ENCODE measurements around the gene SELENOH. TPM values are rescaled to one million over a fixed set of nuclear protein-coding genes. Genes with fewer than 3 reads are reported as not detected.

SELENOH gene
- total and polyA plus RNA-seq, 2 of the 8 experiments (the other 6 are each of a cell fraction or from before 2014, with no cell fraction given): 243 to 264 TPM

DNA sequence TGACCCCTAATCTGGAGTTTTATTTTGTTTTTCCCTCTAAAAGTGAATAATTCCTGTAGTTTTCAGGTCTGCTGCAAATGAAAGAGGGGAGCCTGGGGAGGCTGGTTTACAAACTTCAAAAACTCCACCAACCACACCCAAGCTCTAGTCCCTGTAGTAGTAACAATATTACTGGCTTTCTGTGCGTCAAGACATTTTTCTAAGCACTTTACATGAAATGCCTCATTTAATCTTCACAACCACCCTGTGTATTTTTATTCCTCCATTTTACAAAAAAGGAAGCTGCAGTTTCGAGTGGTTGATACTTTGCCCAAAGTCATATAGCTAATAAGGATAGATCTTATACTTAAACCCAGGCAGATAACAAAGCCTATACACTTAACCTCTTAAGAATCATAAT, 43.8 kb downstream of the SELENOH start:
- no peak overlapping the region for H2BK120ac ChIP-seq (replicated peaks; ENCODE audit: low read depth, low read length)
- no peak for FAIRE-seq
- no peaks in the 10 kb centered on the region for H3K23me2 ChIP-seq (ENCODE audit: low read depth, low read length)
- peaks cover 3% of the 10 kb centered on the region in 2 experiments for H4K20me1 ChIP-seq (replicated peaks in 1 of 2; ENCODE audit: control insufficient read depth in 1 of 2, insufficient read depth in 2 of 2, low read length in 2 of 2)
- ChIA-PET POLR2A (ENCODE audit: partially characterized antibody) (interaction anchor here (0.8 to 14.4 kb wide), 6 partner anchors 7 to 44 kb away, joined by 3 to 329 read pairs (median 4); partner anchors contain the start of genes BTBD18, CTNND1 and SELENOH), CTCF (ENCODE audit: partially characterized antibody) (interaction anchor here (0.8 to 6.1 kb wide), 10 partner anchors 8 to 61 kb away, joined by 3 to 44 read pairs (median 4); partner anchors contain the start of gene CTNND1)
- WGBS, 2 experiments (ENCODE audit: extremely low coverage in 1 of 2, insufficient coverage in 1 of 2, insufficient read length in 1 of 2, insufficient replicate concordance in 2 of 2, low coverage in 1 of 2, low lambda C conversion rate in 2 of 2, missing lambda C conversion rate in 1 of 2): 96% methylated on average over 2 of the region's 2 CpGs; no CpG with 5 or more reads in 1 of the 2 experiments
- no peak overlapping the region for H4K91ac ChIP-seq (replicated peaks; ENCODE audit: insufficient read length, low read length)
- no peak overlapping the region for H2BK5ac ChIP-seq (ENCODE audit: low read depth, low read length)
- H3K18ac ChIP-seq (ENCODE audit: extremely low read depth, low read length): no peak overlapping the region
- no peak overlapping the region for H2BK12ac ChIP-seq (ENCODE audit: low read depth, low read length)
- H3K4me2 ChIP-seq (ENCODE audit: insufficient read depth in 1 of 2, low read depth in 2 of 2, low read length in 2 of 2): no peak overlapping the region
- no peak overlapping the region for H4K5ac ChIP-seq (ENCODE audit: insufficient read length, low read depth, low read length)
- no peak overlapping the region for H3K4ac ChIP-seq (replicated peaks; ENCODE audit: insufficient read length, low read depth, low read length)
- no peak for DNase-seq (ENCODE audit: low read depth in 1 of 2, low spot score in 2 of 2)
- H3K36me3 ChIP-seq (ENCODE audit: control insufficient read depth in 2 of 4, insufficient read depth in 4 of 4, low read length in 3 of 4): no peaks in the 10 kb centered on the region
- H3K4me1 ChIP-seq (replicated peaks in 1 of 4; ENCODE audit: control insufficient read depth in 3 of 4, insufficient read depth in 4 of 4, low read length in 3 of 4): peaks cover 3 to 18% (median 9%) of the 10 kb centered on the region in 4 experiments
- no peak overlapping the region for H2BK20ac ChIP-seq (ENCODE audit: low read length)
- no peak overlapping the region for H3K14ac ChIP-seq (ENCODE audit: insufficient read length)
- no peaks in the 10 kb centered on the region for H3K27me3 ChIP-seq (replicated peaks in 1 of 4; ENCODE audit: control insufficient read depth in 3 of 4, extremely low read depth in 1 of 4, insufficient read depth in 3 of 4, low read length in 3 of 4)
- H3K79me1 ChIP-seq (ENCODE audit: low read depth, low read length): peaks cover 2% of the 10 kb centered on the region
- H3K27ac ChIP-seq (ENCODE audit: low read depth, low read length): no peak overlapping the region
- H2AFZ ChIP-seq (ENCODE audit: low read length): no peak overlapping the region
- H2AK5ac ChIP-seq (ENCODE audit: low read depth, low read length): no peak overlapping the region
- H3K23ac ChIP-seq (ENCODE audit: insufficient read length): no peak overlapping the region
- H4K8ac ChIP-seq (ENCODE audit: extremely low read depth, insufficient read depth, low read length): no peak overlapping the region
- H3K4me3 ChIP-seq (ENCODE audit: extremely low read depth in 1 of 4, insufficient read depth in 2 of 4, low read depth in 3 of 4, low read length in 4 of 4): no peak overlapping the region
- H2BK15ac ChIP-seq (ENCODE audit: low read length): no peak overlapping the region
- H3K79me2 ChIP-seq (ENCODE audit: control insufficient read depth in 1 of 2, insufficient read depth in 2 of 2, low read length in 2 of 2): peaks cover 6 to 92% of the 10 kb centered on the region in 2 experiments; a peak in 3 of 4 replicates
- H3K9ac ChIP-seq (replicated peaks in 1 of 4; ENCODE audit: extremely low read depth in 1 of 4, low read depth in 3 of 4, low read length in 3 of 4): no peak overlapping the region
- H3K56ac ChIP-seq (replicated peaks; ENCODE audit: insufficient read length, low read depth, low read length): no peak overlapping the region
- no peaks in the 10 kb centered on the region for H3K9me3 ChIP-seq (ENCODE audit: insufficient read depth in 2 of 2, low read depth in 1 of 2, low read length in 1 of 2)
- no peak for TF ChIP-seq GTF2F1 (IDR thresholded peaks at IDR 0.05; ENCODE audit: borderline replicate concordance, low read depth, low read length)
- TF ChIP-seq, protein P1, sequence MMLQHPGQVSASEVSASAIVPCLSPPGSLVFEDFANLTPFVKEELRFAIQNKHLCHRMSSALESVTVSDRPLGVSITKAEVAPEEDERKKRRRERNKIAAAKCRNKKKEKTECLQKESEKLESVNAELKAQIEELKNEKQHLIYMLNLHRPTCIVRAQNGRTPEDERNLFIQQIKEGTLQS (IDR thresholded peaks at IDR 0.05; ENCODE audit: insufficient read depth, low read depth, low read length): no peak
- TF ChIP-seq EP300 (IDR thresholded peaks at IDR 0.05; ENCODE audit: borderline replicate concordance in 1 of 2, low read depth in 2 of 2, low read length in 2 of 2): no peak
- TF ChIP-seq CHD1 (IDR thresholded peaks at IDR 0.05; ENCODE audit: low read depth, low read length): no peak
- TF ChIP-seq PHF8 (conservative IDR thresholded peaks at IDR 0.05; ENCODE audit: low read depth, low read length): no peak
- no peak for TF ChIP-seq GABPA (IDR thresholded peaks at IDR 0.05; ENCODE audit: borderline replicate concordance, insufficient read depth, low read length)
- no peak for TF ChIP-seq KDM1A (IDR thresholded peaks at IDR 0.05; ENCODE audit: borderline replicate concordance, low read length)
- no peak for TF ChIP-seq MAFK (IDR thresholded peaks at IDR 0.05; ENCODE audit: low read depth, low read length)
- no peak for TF ChIP-seq TCF12 (IDR thresholded peaks at IDR 0.05; ENCODE audit: low read depth, low read length)
- TF ChIP-seq, protein P2, sequence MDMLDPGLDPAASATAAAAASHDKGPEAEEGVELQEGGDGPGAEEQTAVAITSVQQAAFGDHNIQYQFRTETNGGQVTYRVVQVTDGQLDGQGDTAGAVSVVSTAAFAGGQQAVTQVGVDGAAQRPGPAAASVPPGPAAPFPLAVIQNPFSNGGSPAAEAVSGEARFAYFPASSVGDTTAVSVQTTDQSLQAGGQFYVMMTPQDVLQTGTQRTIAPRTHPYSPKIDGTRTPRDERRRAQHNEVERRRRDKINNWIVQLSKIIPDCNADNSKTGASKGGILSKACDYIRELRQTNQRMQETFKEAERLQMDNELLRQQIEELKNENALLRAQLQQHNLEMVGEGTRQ (IDR thresholded peaks at IDR 0.05; ENCODE audit: low read length): no peak
- TF ChIP-seq ZNF274 (IDR thresholded peaks at IDR 0.05; ENCODE audit: borderline replicate concordance, extremely low read depth, low read length): no peak
- no peak for TF ChIP-seq CBX8 (IDR thresholded peaks at IDR 0.05; ENCODE audit: borderline replicate concordance, low read depth, low read length)
